HCT116 (cell line): ENCODE measurements around the gene CHST11. TPM values are rescaled to one million over a fixed set of nuclear protein-coding genes. Genes with fewer than 3 reads are reported as not detected.

Experiments
- ATAC-seq: fragments of 200-7000 bp; cut with Tn5 transposase; 2 replicates; pipeline ENCODE4 v1.9.1; 2020; ENCODE audit warnings: mild to moderate bottlenecking, moderate library complexity
- BruUV-seq: library from RNA; stranded (reverse); fragments of 400-500 nt; replicated peaks from 2 replicates; lab custom pipeline; 2021; lab: Mats Ljungman, UMichigan
- CTCF ChIA-PET: fragments of 300-600 bp; sonication (Branson Sonifier 250); formaldehyde crosslinking; loops from one replicate; lab custom pipeline; 2021; ENCODE audit warnings: antibody characterized with exemption; lab: Charles Lee
- POLR2A ChIA-PET: fragments of 300-600, 350-600 bp; sonication (Branson Sonifier 250); formaldehyde crosslinking; loops from one replicate; lab custom pipeline; 2021; ENCODE audit warnings: antibody characterized with exemption; lab: Charles Lee
- RAD21 ChIA-PET, 2 experiments: fragments of 300-600 bp; sonication (Branson Sonifier 250); formaldehyde crosslinking; loops; one replicate each; lab custom pipeline; 2023; ENCODE audit warnings: low total read pairs in 2 of 2; ENCODE audit not compliant: uncharacterized antibody in 2 of 2, unreplicated experiment in 2 of 2, low non-redundant PET in 1 of 2; lab: Charles Lee
- DNase-seq: peaks from one replicate; pipeline ENCODE4 v3.0.0-alpha.2; 2010; ENCODE audit warnings: low read depth, low spot score
- H2AFZ ChIP-seq: fragments of 200-600 bp; shearing (Covaris generic), sonication (generic); 2 replicates; pipeline ENCODE4 v1.6.1; 2017; ENCODE audit warnings: low read depth, mixed run types, mixed read lengths, antibody characterized with exemption, low read length; ENCODE audit not compliant: poor library complexity, severe bottlenecking
- H3K27ac ChIP-seq: 2 replicates; pipeline ENCODE4 v1.5.1; 2012; ENCODE audit warnings: low read depth, low read length
- H3K27me3 ChIP-seq: fragments of 200-600 bp; sonication (generic); 2 replicates; pipeline ENCODE4 v1.6.1; 2016; ENCODE audit warnings: mixed run types, low read length, mixed read lengths; ENCODE audit not compliant: insufficient read depth
- H3K36me3 ChIP-seq, 2 experiments: fragments of 200-500 bp in 1 of 2; fragments of 200-600 bp in 1 of 2; sonication (Bioruptor generic) in 1 of 2; sonication (generic) in 1 of 2; 2 replicates each; pipeline versions ENCODE4 v1.5.1 to v1.6.1; 2014 to 2016; ENCODE audit warnings: low read length in 2 of 2, inconsistent platforms in 1 of 2, mixed read lengths in 1 of 2, mixed run types in 1 of 2; ENCODE audit not compliant: insufficient read depth in 2 of 2, control insufficient read depth in 1 of 2
- H3K4me1 ChIP-seq, 2 experiments: fragments of 200-600 bp in 1 of 2; sonication (generic) in 1 of 2; 2 replicates each; pipeline versions ENCODE4 v1.5.1 to v1.6.1; 2012 to 2017; ENCODE audit warnings: low read length in 2 of 2, inconsistent platforms in 1 of 2, mild to moderate bottlenecking in 1 of 2, mixed read lengths in 1 of 2, mixed run types in 1 of 2, moderate library complexity in 1 of 2; ENCODE audit not compliant: insufficient read depth in 2 of 2, control insufficient read depth in 1 of 2
- H3K4me2 ChIP-seq: fragments of 200-600 bp; sonication (generic); 2 replicates; pipeline ENCODE4 v1.6.1; 2017; ENCODE audit warnings: mixed run types, low read length, mixed read lengths
- H3K4me3 ChIP-seq, 2 experiments: fragments of 200-600 bp in 1 of 2; sonication (generic) in 1 of 2; replicated peaks in 1 of 2; 2 replicates each; pipeline ENCODE4 v1.5.1; 2011 to 2016; ENCODE audit warnings: low read length in 2 of 2, control low read depth in 1 of 2, low read depth in 1 of 2, mild to moderate bottlenecking in 1 of 2, mixed read lengths in 1 of 2, mixed run types in 1 of 2
- H3K79me2 ChIP-seq: fragments of 200-600 bp; sonication (generic); 2 replicates; pipeline ENCODE4 v1.6.1; 2017; ENCODE audit warnings: mild to moderate bottlenecking, mixed run types, low read length, moderate library complexity, mixed read lengths; ENCODE audit not compliant: insufficient read depth
- H3K9ac ChIP-seq: fragments of 200-600 bp; sonication (generic); 2 replicates; pipeline ENCODE4 v1.6.1; 2016; ENCODE audit warnings: low read length, mixed read lengths
- H3K9me2 ChIP-seq: fragments of 200-600 bp; sonication (generic), shearing (Covaris generic); 2 replicates; pipeline ENCODE4 v1.6.1; 2017; ENCODE audit warnings: mixed run types, mild to moderate bottlenecking, moderate library complexity; ENCODE audit not compliant: insufficient read depth
- H3K9me3 ChIP-seq, 2 experiments: fragments of 200-500 bp in 1 of 2; fragments of 200-600 bp in 1 of 2; sonication (Bioruptor generic) in 1 of 2; sonication (generic) in 1 of 2; 2 replicates each; pipeline ENCODE4 v1.6.1; 2014 to 2017; ENCODE audit warnings: low read length in 2 of 2, mixed read lengths in 2 of 2, inconsistent platforms in 1 of 2, low read depth in 1 of 2, mild to moderate bottlenecking in 1 of 2, mixed run types in 1 of 2, moderate library complexity in 1 of 2; ENCODE audit not compliant: control insufficient read depth in 1 of 2, insufficient read depth in 1 of 2
- H4K20me1 ChIP-seq: fragments of 200-600 bp; sonication (generic), shearing (Covaris generic); 2 replicates; pipeline ENCODE4 v1.6.1; 2017; ENCODE audit warnings: mixed run types, mild to moderate bottlenecking, moderate library complexity; ENCODE audit not compliant: insufficient read depth
- CBX3 ChIP-seq: IDR thresholded peaks from 2 replicates; pipeline ENCODE4 v1.6.1; 2012; ENCODE audit warnings: low read depth
- CEBPB ChIP-seq: IDR thresholded peaks from 2 replicates; pipeline ENCODE4 v1.6.1; 2012; ENCODE audit warnings: low read depth
- ELF1 ChIP-seq: IDR thresholded peaks from 2 replicates; pipeline ENCODE4 v1.6.1; 2012; ENCODE audit warnings: low read depth, borderline replicate concordance
- EZH2 ChIP-seq: fragments of 200-600 bp; sonication (generic); IDR thresholded peaks from 2 replicates; pipeline ENCODE4 v1.6.1; 2017; ENCODE audit warnings: antibody characterized with exemption, mixed run types
- EZH2phosphoT487 ChIP-seq: fragments of 200-600 bp; IDR thresholded peaks from 2 replicates; pipeline ENCODE4 v1.6.1; 2018; ENCODE audit warnings: antibody characterized with exemption, borderline replicate concordance
- POLR2A ChIP-seq: IDR thresholded peaks from 2 replicates; pipeline ENCODE4 v1.7.0; 2011; ENCODE audit warnings: borderline replicate concordance; ENCODE audit not compliant: insufficient read depth, insufficient read length; ENCODE audit errors: extremely low read depth
- POLR2AphosphoS5 ChIP-seq: IDR thresholded peaks from 2 replicates; pipeline ENCODE4 v1.6.1; 2011; ENCODE audit warnings: mild to moderate bottlenecking, low read depth, low read length, moderate library complexity
- SIN3A ChIP-seq: IDR thresholded peaks from 2 replicates; pipeline ENCODE4 v1.6.1; 2012; ENCODE audit warnings: low read depth
- SP1 ChIP-seq: IDR thresholded peaks from 2 replicates; pipeline ENCODE4 v1.6.1; 2012; ENCODE audit warnings: low read depth
- YY1 ChIP-seq: IDR thresholded peaks from 2 replicates; pipeline ENCODE4 v1.6.1; 2011; ENCODE audit warnings: low read length, low read depth, moderate library complexity, mild to moderate bottlenecking; ENCODE audit not compliant: insufficient replicate concordance; ENCODE audit errors: extremely low read depth
- ZNF274 ChIP-seq: fragments of 200-500 bp; sonication (Bioruptor generic); IDR thresholded peaks from 2 replicates; pipeline ENCODE4 v1.6.1; 2014; ENCODE audit warnings: mild to moderate bottlenecking, low read depth, low read length, inconsistent platforms
- intact Hi-C: fragments of 100-400 bp; cut with micrococcal nuclease; formaldehyde crosslinking; loops from 2 replicates; pipeline ENCODE4 v1.10.0; 2022
- total RNA-seq: library from RNA; stranded (reverse); gene quantifications from one replicate; pipeline ENCODE4 v1.2.1, GENCODE V29; 2021; ENCODE audit not compliant: unreplicated experiment
- TF ChIP-seq, protein P1 (sequence below): IDR thresholded peaks from 2 replicates; pipeline ENCODE4 v1.6.1; 2012; ENCODE audit warnings: low read depth

The CHST11 gene
- total RNA-seq, 1 experiment from 2014 or later: 10.1 TPM

- TF ChIP-seq, protein P1, sequence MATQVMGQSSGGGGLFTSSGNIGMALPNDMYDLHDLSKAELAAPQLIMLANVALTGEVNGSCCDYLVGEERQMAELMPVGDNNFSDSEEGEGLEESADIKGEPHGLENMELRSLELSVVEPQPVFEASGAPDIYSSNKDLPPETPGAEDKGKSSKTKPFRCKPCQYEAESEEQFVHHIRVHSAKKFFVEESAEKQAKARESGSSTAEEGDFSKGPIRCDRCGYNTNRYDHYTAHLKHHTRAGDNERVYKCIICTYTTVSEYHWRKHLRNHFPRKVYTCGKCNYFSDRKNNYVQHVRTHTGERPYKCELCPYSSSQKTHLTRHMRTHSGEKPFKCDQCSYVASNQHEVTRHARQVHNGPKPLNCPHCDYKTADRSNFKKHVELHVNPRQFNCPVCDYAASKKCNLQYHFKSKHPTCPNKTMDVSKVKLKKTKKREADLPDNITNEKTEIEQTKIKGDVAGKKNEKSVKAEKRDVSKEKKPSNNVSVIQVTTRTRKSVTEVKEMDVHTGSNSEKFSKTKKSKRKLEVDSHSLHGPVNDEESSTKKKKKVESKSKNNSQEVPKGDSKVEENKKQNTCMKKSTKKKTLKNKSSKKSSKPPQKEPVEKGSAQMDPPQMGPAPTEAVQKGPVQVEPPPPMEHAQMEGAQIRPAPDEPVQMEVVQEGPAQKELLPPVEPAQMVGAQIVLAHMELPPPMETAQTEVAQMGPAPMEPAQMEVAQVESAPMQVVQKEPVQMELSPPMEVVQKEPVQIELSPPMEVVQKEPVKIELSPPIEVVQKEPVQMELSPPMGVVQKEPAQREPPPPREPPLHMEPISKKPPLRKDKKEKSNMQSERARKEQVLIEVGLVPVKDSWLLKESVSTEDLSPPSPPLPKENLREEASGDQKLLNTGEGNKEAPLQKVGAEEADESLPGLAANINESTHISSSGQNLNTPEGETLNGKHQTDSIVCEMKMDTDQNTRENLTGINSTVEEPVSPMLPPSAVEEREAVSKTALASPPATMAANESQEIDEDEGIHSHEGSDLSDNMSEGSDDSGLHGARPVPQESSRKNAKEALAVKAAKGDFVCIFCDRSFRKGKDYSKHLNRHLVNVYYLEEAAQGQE: no peak
These were observed 242.1 kb downstream of the CHST11 start (continued) for GRCh38 chr12:104698871-104699270.

GRCh38 chr12:104699489-104700190 lies 242.9 kb downstream of the CHST11 start:
- Histone ChIP-seq H4K20me1 (no peaks in the 10 kb centered on the region), H3K4me1 (no peaks in the 10 kb centered on the region), H3K9ac (no peak overlapping the region), H3K9me2 (no peaks in the 10 kb centered on the region), H2AFZ (no peak overlapping the region), H3K4me3 (no peak overlapping the region), H3K27ac (no peak overlapping the region), H3K27me3 (no peaks in the 10 kb centered on the region), H3K9me3 (no peaks in the 10 kb centered on the region), H3K79me2 (no peaks in the 10 kb centered on the region), H3K4me2 (no peak overlapping the region), H3K36me3 (no peaks in the 10 kb centered on the region)
- no TSS peak for BruUV-seq
- CTCF ChIA-PET: no interaction called here
- RAD21 ChIA-PET: no interaction called here
- DNase-seq (no peak), ATAC-seq (no peak)
- POLR2A ChIA-PET: no interaction called here
- intact Hi-C loops: no loop called here
- no peak for TF ChIP-seq SP1
- no peak for TF ChIP-seq ELF1
- no peak for TF ChIP-seq SIN3A
- TF ChIP-seq POLR2AphosphoS5: no peak
- TF ChIP-seq POLR2A: no peak
- no peak for TF ChIP-seq EZH2phosphoT487
- TF ChIP-seq YY1: no peak
- TF ChIP-seq CEBPB: no peak
- TF ChIP-seq, protein P1: no peak
- no peak for TF ChIP-seq EZH2
- TF ChIP-seq CBX3: no peak
- TF ChIP-seq ZNF274: no peak
- TF ChIP-seq, all 23 proteins: peak for 0
